ENCODE measurements around the gene PTPRO. TPM values are rescaled to one million over a fixed set of nuclear protein-coding genes. Genes with fewer than 3 reads are reported as not detected.
"Not testable (repeated sequence)": the region's sequence is repeated elsewhere in the genome, so short reads cannot be mapped to it uniquely, and the experiment has no call there.

PTPRO gene
- total RNA-seq, 6 experiments from 2014 or later: 0.07 to 0.19 (median 0.09) TPM; not detected in 1

GRCh38 chr12:15613981-15614380, 291.7 kb downstream of the PTPRO start:
- peaks cover 59% of the 10 kb centered on the region for H3K36me3 Mint-ChIP-seq (ENCODE audit: low read depth)
- peaks cover 12% of the 10 kb centered on the region for H3K4me1 Mint-ChIP-seq (ENCODE audit: low read depth)
- TF ChIP-seq, protein P1, sequence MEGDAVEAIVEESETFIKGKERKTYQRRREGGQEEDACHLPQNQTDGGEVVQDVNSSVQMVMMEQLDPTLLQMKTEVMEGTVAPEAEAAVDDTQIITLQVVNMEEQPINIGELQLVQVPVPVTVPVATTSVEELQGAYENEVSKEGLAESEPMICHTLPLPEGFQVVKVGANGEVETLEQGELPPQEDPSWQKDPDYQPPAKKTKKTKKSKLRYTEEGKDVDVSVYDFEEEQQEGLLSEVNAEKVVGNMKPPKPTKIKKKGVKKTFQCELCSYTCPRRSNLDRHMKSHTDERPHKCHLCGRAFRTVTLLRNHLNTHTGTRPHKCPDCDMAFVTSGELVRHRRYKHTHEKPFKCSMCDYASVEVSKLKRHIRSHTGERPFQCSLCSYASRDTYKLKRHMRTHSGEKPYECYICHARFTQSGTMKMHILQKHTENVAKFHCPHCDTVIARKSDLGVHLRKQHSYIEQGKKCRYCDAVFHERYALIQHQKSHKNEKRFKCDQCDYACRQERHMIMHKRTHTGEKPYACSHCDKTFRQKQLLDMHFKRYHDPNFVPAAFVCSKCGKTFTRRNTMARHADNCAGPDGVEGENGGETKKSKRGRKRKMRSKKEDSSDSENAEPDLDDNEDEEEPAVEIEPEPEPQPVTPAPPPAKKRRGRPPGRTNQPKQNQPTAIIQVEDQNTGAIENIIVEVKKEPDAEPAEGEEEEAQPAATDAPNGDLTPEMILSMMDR (IDR thresholded peaks at IDR 0.05): no peak

DNA sequence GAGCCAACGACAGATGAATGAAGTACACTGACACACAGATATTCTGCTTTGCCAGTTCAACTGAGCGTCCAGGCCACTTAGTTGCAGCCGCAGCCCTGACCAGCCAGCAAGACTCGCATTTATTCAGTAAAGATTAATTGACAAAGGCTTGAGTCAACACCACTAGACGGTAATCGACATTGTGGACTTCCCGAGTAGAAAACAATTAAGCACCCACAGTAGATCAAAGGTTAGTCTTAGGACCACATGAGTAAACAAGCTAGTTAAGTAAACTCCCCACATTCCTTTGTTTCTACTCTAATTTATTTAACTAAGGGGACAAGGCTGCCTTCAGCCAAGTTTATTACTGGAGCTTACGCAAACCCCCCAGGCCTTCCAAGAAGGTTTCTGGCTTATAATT, 294.2 kb downstream of the PTPRO start:
- Mint-ChIP-seq H3K4me1 (ENCODE audit: low read depth) (peaks cover 11% of the 10 kb centered on the region), H3K9me3 (peaks cover 21% of the 10 kb centered on the region), H3K36me3 (ENCODE audit: low read depth) (peaks cover 76% of the 10 kb centered on the region)
- not testable (repeated sequence) for H3K4me3 Mint-ChIP-seq; H3K27me3 Mint-ChIP-seq (ENCODE audit: insufficient read depth); DNase-seq; H3K27ac Mint-ChIP-seq

More at GRCh38 chr12:15613981-15614380, 291.7 kb downstream of the PTPRO start:
- H3K4me3 Mint-ChIP-seq: no peak overlapping the region
- H3K27ac Mint-ChIP-seq: peak overlapping the region; percentile 6; the same call in 1 of the 2 replicates
- peaks cover 2% of the 10 kb centered on the region for H3K27me3 Mint-ChIP-seq (ENCODE audit: insufficient read depth)
- peaks cover 21% of the 10 kb centered on the region for H3K9me3 Mint-ChIP-seq
- DNase-seq: no peak

- Mint-ChIP-seq H3K4me1 (ENCODE audit: low read depth) (peaks cover 15% of the 10 kb centered on the region), H3K36me3 (ENCODE audit: low read depth) (peaks cover 75% of the 10 kb centered on the region), H3K9me3 (0 out of 2 replicates have a peak, but pooled peaks cover 3% of the 10 kb centered on the region), H3K4me3 (no peak overlapping the region), H3K27ac (no peak overlapping the region), H3K27me3 (ENCODE audit: insufficient read depth) (no peaks in the 10 kb centered on the region; the same call in 1 of the 2 replicates)
- no peak for DNase-seq
- TF ChIP-seq, protein P1 (IDR thresholded peaks at IDR 0.05): no peak
Observed at GRCh38 chr12:15620741-15621539, 298.6 kb downstream of the PTPRO start.

- no peaks in the 10 kb centered on the region for H3K27me3 Mint-ChIP-seq (ENCODE audit: insufficient read depth)
- peaks cover 48% of the 10 kb centered on the region for H3K4me1 Mint-ChIP-seq (ENCODE audit: low read depth)
- TF ChIP-seq, protein P1 (IDR thresholded peaks at IDR 0.05): no peak
- H3K4me3 Mint-ChIP-seq: no peak overlapping the region
- no peaks in the 10 kb centered on the region for H3K9me3 Mint-ChIP-seq
- H3K36me3 Mint-ChIP-seq (ENCODE audit: low read depth): peaks cover 54% of the 10 kb centered on the region
- no peak for DNase-seq
- no peak overlapping the region for H3K27ac Mint-ChIP-seq
Observed at GRCh38 chr12:15625075-15625474, 302.8 kb downstream of the PTPRO start.

DNA sequence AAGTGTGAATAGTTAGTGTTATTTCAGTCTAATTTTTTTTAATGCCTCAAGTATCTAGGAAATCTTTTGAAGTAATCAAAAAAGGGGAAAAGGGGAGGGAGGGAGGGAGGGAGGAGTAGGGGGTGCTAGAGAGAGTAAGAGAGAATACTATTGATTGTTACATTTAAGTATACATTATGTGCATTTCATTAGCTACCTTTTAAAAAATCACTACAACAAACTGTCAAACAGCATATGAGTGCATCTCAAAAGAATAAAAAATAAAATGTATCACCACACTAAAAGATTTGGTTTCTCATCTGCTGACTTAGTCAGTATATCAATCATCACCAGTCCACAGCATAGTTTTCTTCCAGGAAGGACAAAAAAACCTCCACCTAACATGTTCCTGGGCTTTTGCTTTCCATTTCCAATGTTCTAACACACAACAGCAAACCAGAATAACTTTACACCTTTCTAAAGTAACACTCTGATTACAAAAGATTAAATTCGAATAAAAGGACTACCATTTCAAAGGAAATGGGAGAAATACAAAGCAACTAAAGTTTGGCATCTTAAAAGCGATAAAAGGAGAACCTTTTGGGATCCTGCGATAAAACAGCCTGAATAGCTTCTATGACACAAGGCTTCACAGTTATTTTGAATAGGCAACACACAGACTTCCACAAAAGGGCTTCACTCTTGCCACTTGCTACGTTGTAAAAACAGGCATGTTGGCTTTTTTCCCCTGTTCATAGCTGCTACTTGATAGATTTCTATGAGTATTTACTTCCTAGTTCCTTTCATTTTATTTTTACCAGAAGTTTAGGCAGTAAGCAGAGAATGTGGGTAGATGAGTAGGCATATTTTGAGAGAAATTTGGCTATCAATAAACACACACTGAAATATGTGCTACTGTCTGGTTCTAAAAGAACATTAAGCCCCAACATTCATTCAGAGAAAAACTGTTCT, 306.0 kb downstream of the PTPRO start:
- DNase-seq: peak; percentile 10
- TF ChIP-seq, protein P1 (IDR thresholded peaks at IDR 0.05): no peak
- peak overlapping the region; percentile 97 for H3K27ac Mint-ChIP-seq
- H3K4me1 Mint-ChIP-seq (ENCODE audit: low read depth): peaks cover 77% of the 10 kb centered on the region
- H3K27me3 Mint-ChIP-seq (ENCODE audit: insufficient read depth): no peaks in the 10 kb centered on the region
- H3K4me3 Mint-ChIP-seq: peak overlapping the region; percentile 75
- peaks cover 42% of the 10 kb centered on the region for H3K36me3 Mint-ChIP-seq (ENCODE audit: low read depth)
- no peaks in the 10 kb centered on the region for H3K9me3 Mint-ChIP-seq
